H1 (cell line): ENCODE results near the gene ELMO2.

Experiments
- ATF3 ChIP-seq: IDR thresholded peaks from 2 replicates; pipeline ENCODE4 v1.6.1; 2011; ENCODE audit warnings: low read depth, mild to moderate bottlenecking, low read length; ENCODE audit not compliant: insufficient read depth
- CHD1 ChIP-seq: IDR thresholded peaks from 2 replicates; pipeline ENCODE4 v1.6.1; 2012; ENCODE audit warnings: low read depth, low read length, improper control_type of control experiment
- CTCF ChIP-seq, 3 experiments: IDR thresholded peaks; 1 replicate in 2 of 3; 2 replicates in 1 of 3; pipeline versions ENCODE4 v1.5.1 to v1.6.1; 2011; ENCODE audit warnings: low read length in 3 of 3, mild to moderate bottlenecking in 3 of 3, inconsistent platforms in 2 of 3, low read depth in 1 of 3, moderate library complexity in 1 of 3; ENCODE audit not compliant: insufficient read depth in 1 of 3; ENCODE audit errors: control extremely low read depth in 1 of 3
- EP300 ChIP-seq, 2 experiments: IDR thresholded peaks; 1 replicate in 1 of 2; 2 replicates in 1 of 2; pipeline ENCODE4 v1.6.1; 2011 to 2012; ENCODE audit warnings: low read depth in 2 of 2, low read length in 2 of 2, mild to moderate bottlenecking in 2 of 2, borderline replicate concordance in 1 of 2, inconsistent platforms in 1 of 2, moderate library complexity in 1 of 2
- EZH2 ChIP-seq: fragments of 200-600 bp; sonication (generic); IDR thresholded peaks from 2 replicates; pipeline ENCODE4 v1.7.1; 2012; ENCODE audit warnings: low read depth, mild to moderate bottlenecking, moderate library complexity, low read length, inconsistent platforms; ENCODE audit not compliant: severe bottlenecking
- JUND ChIP-seq: IDR thresholded peaks from 2 replicates; pipeline ENCODE4 v1.6.1; 2011; ENCODE audit warnings: mild to moderate bottlenecking, improper control_type of control experiment, low read length
- MAX ChIP-seq: IDR thresholded peaks from 2 replicates; pipeline ENCODE4 v1.6.1; 2012; ENCODE audit warnings: inconsistent platforms
- POLR2A ChIP-seq, 2 experiments: IDR thresholded peaks; 1 replicate in 1 of 2; 2 replicates in 1 of 2; pipeline ENCODE4 v1.6.1; 2011; ENCODE audit warnings: low read depth in 2 of 2, low read length in 2 of 2, mild to moderate bottlenecking in 2 of 2; ENCODE audit errors: control extremely low read depth in 1 of 2
- POLR2AphosphoS5 ChIP-seq: IDR thresholded peaks from 2 replicates; pipeline ENCODE4 v1.6.1; 2011; ENCODE audit warnings: low read depth, low read length
- RAD21 ChIP-seq, 2 experiments: IDR thresholded peaks in 1 of 2; conservative IDR thresholded peaks in 1 of 2; 2 replicates each; pipeline ENCODE4 v1.6.1; 2011; ENCODE audit warnings: low read depth in 2 of 2, low read length in 2 of 2, improper control_type of control experiment in 1 of 2, inconsistent platforms in 1 of 2, mild to moderate bottlenecking in 1 of 2, moderate library complexity in 1 of 2
- RBBP5 ChIP-seq: IDR thresholded peaks from 2 replicates; pipeline ENCODE4 v1.7.1; 2012; ENCODE audit warnings: low read depth, mild to moderate bottlenecking, inconsistent platforms, low read length, moderate library complexity, borderline replicate concordance
- RFX5 ChIP-seq: IDR thresholded peaks from 2 replicates; pipeline ENCODE4 v1.6.1; 2011; ENCODE audit warnings: low read depth, low read length, improper control_type of control experiment, borderline replicate concordance

GRCh38 chr20:46361381-46361780 is 45.0 kb downstream of the ELMO2 start:
- TF ChIP-seq RFX5 (no peak), MAX (no peak), CTCF (IDR thresholded peaks at IDR 0.05; ENCODE audit: control extremely low read depth in 1 of 3, insufficient read depth in 1 of 3, low read depth in 1 of 3, low read length in 3 of 3) (no peak), CHD1 (no peak), POLR2AphosphoS5 (no peak), RBBP5 (no peak), RAD21 (IDR thresholded peaks at IDR 0.05 in 1 of 2, conservative IDR thresholded peaks at IDR 0.05 in 1 of 2; ENCODE audit: low read depth in 2 of 2, low read length in 2 of 2) (no peak), EP300 (IDR thresholded peaks at IDR 0.05; ENCODE audit: borderline replicate concordance in 1 of 2, low read depth in 2 of 2, low read length in 2 of 2) (no peak), POLR2A (IDR thresholded peaks at IDR 0.05; ENCODE audit: control extremely low read depth in 1 of 2, low read depth in 2 of 2, low read length in 2 of 2) (no peak), EZH2 (no peak), JUND (no peak), ATF3 (no peak)
